HCT116 (cell line): Measurements from ENCODE around the gene ABLIM1. TPM values are rescaled to one million over a fixed set of nuclear protein-coding genes. Genes with fewer than 3 reads are reported as not detected.

ENCODE experiments used
- ATAC-seq: fragments of 200-7000 bp; cut with Tn5 transposase; 2 replicates; pipeline ENCODE4 v1.9.1; 2020; ENCODE audit warnings: mild to moderate bottlenecking, moderate library complexity
- BruUV-seq: library from RNA; stranded (reverse); fragments of 400-500 nt; replicated peaks from 2 replicates; lab custom pipeline; 2021; lab: Mats Ljungman, UMichigan
- CTCF ChIA-PET: fragments of 300-600 bp; sonication (Branson Sonifier 250); formaldehyde crosslinking; loops from one replicate; lab custom pipeline; 2021; ENCODE audit warnings: antibody characterized with exemption; lab: Charles Lee
- POLR2A ChIA-PET: fragments of 300-600, 350-600 bp; sonication (Branson Sonifier 250); formaldehyde crosslinking; loops from one replicate; lab custom pipeline; 2021; ENCODE audit warnings: antibody characterized with exemption; lab: Charles Lee
- RAD21 ChIA-PET, 2 experiments: fragments of 300-600 bp; sonication (Branson Sonifier 250); formaldehyde crosslinking; loops; one replicate each; lab custom pipeline; 2023; ENCODE audit warnings: low total read pairs in 2 of 2; ENCODE audit not compliant: uncharacterized antibody in 2 of 2, unreplicated experiment in 2 of 2, low non-redundant PET in 1 of 2; lab: Charles Lee
- DNase-seq: peaks from one replicate; pipeline ENCODE4 v3.0.0-alpha.2; 2010; ENCODE audit warnings: low read depth, low spot score
- H2AFZ ChIP-seq: fragments of 200-600 bp; shearing (Covaris generic), sonication (generic); 2 replicates; pipeline ENCODE4 v1.6.1; 2017; ENCODE audit warnings: low read depth, mixed run types, mixed read lengths, antibody characterized with exemption, low read length; ENCODE audit not compliant: poor library complexity, severe bottlenecking
- H3K27ac ChIP-seq: 2 replicates; pipeline ENCODE4 v1.5.1; 2012; ENCODE audit warnings: low read depth, low read length
- H3K27me3 ChIP-seq: fragments of 200-600 bp; sonication (generic); 2 replicates; pipeline ENCODE4 v1.6.1; 2016; ENCODE audit warnings: mixed run types, low read length, mixed read lengths; ENCODE audit not compliant: insufficient read depth
- H3K36me3 ChIP-seq, 2 experiments: fragments of 200-500 bp in 1 of 2; fragments of 200-600 bp in 1 of 2; sonication (Bioruptor generic) in 1 of 2; sonication (generic) in 1 of 2; 2 replicates each; pipeline versions ENCODE4 v1.5.1 to v1.6.1; 2014 to 2016; ENCODE audit warnings: low read length in 2 of 2, inconsistent platforms in 1 of 2, mixed read lengths in 1 of 2, mixed run types in 1 of 2; ENCODE audit not compliant: insufficient read depth in 2 of 2, control insufficient read depth in 1 of 2
- H3K4me1 ChIP-seq, 2 experiments: fragments of 200-600 bp in 1 of 2; sonication (generic) in 1 of 2; 2 replicates each; pipeline versions ENCODE4 v1.5.1 to v1.6.1; 2012 to 2017; ENCODE audit warnings: low read length in 2 of 2, inconsistent platforms in 1 of 2, mild to moderate bottlenecking in 1 of 2, mixed read lengths in 1 of 2, mixed run types in 1 of 2, moderate library complexity in 1 of 2; ENCODE audit not compliant: insufficient read depth in 2 of 2, control insufficient read depth in 1 of 2
- H3K4me2 ChIP-seq: fragments of 200-600 bp; sonication (generic); 2 replicates; pipeline ENCODE4 v1.6.1; 2017; ENCODE audit warnings: mixed run types, low read length, mixed read lengths
- H3K4me3 ChIP-seq, 2 experiments: fragments of 200-600 bp in 1 of 2; sonication (generic) in 1 of 2; replicated peaks in 1 of 2; 2 replicates each; pipeline ENCODE4 v1.5.1; 2011 to 2016; ENCODE audit warnings: low read length in 2 of 2, control low read depth in 1 of 2, low read depth in 1 of 2, mild to moderate bottlenecking in 1 of 2, mixed read lengths in 1 of 2, mixed run types in 1 of 2
- H3K79me2 ChIP-seq: fragments of 200-600 bp; sonication (generic); 2 replicates; pipeline ENCODE4 v1.6.1; 2017; ENCODE audit warnings: mild to moderate bottlenecking, mixed run types, low read length, moderate library complexity, mixed read lengths; ENCODE audit not compliant: insufficient read depth
- H3K9ac ChIP-seq: fragments of 200-600 bp; sonication (generic); 2 replicates; pipeline ENCODE4 v1.6.1; 2016; ENCODE audit warnings: low read length, mixed read lengths
- H3K9me2 ChIP-seq: fragments of 200-600 bp; sonication (generic), shearing (Covaris generic); 2 replicates; pipeline ENCODE4 v1.6.1; 2017; ENCODE audit warnings: mixed run types, mild to moderate bottlenecking, moderate library complexity; ENCODE audit not compliant: insufficient read depth
- H3K9me3 ChIP-seq, 2 experiments: fragments of 200-500 bp in 1 of 2; fragments of 200-600 bp in 1 of 2; sonication (Bioruptor generic) in 1 of 2; sonication (generic) in 1 of 2; 2 replicates each; pipeline ENCODE4 v1.6.1; 2014 to 2017; ENCODE audit warnings: low read length in 2 of 2, mixed read lengths in 2 of 2, inconsistent platforms in 1 of 2, low read depth in 1 of 2, mild to moderate bottlenecking in 1 of 2, mixed run types in 1 of 2, moderate library complexity in 1 of 2; ENCODE audit not compliant: control insufficient read depth in 1 of 2, insufficient read depth in 1 of 2
- H4K20me1 ChIP-seq: fragments of 200-600 bp; sonication (generic), shearing (Covaris generic); 2 replicates; pipeline ENCODE4 v1.6.1; 2017; ENCODE audit warnings: mixed run types, mild to moderate bottlenecking, moderate library complexity; ENCODE audit not compliant: insufficient read depth
- CEBPB ChIP-seq: IDR thresholded peaks from 2 replicates; pipeline ENCODE4 v1.6.1; 2012; ENCODE audit warnings: low read depth
- ELF1 ChIP-seq: IDR thresholded peaks from 2 replicates; pipeline ENCODE4 v1.6.1; 2012; ENCODE audit warnings: low read depth, borderline replicate concordance
- EZH2phosphoT487 ChIP-seq: fragments of 200-600 bp; IDR thresholded peaks from 2 replicates; pipeline ENCODE4 v1.6.1; 2018; ENCODE audit warnings: antibody characterized with exemption, borderline replicate concordance
- FOSL1 ChIP-seq: IDR thresholded peaks from 2 replicates; pipeline ENCODE4 v1.6.1; 2012; ENCODE audit warnings: low read depth
- JUND ChIP-seq: IDR thresholded peaks from 2 replicates; pipeline ENCODE4 v1.6.1; 2012
- POLR2A ChIP-seq: IDR thresholded peaks from 2 replicates; pipeline ENCODE4 v1.7.0; 2011; ENCODE audit warnings: borderline replicate concordance; ENCODE audit not compliant: insufficient read depth, insufficient read length; ENCODE audit errors: extremely low read depth
- POLR2AphosphoS5 ChIP-seq: IDR thresholded peaks from 2 replicates; pipeline ENCODE4 v1.6.1; 2011; ENCODE audit warnings: mild to moderate bottlenecking, low read depth, low read length, moderate library complexity
- SRF ChIP-seq: IDR thresholded peaks from 2 replicates; pipeline ENCODE4 v1.6.1; 2012; ENCODE audit warnings: low read depth
- TCF7L2 ChIP-seq: IDR thresholded peaks from 2 replicates; pipeline ENCODE4 v1.7.0; 2011; ENCODE audit warnings: borderline replicate concordance, inconsistent platforms; ENCODE audit not compliant: insufficient read depth, insufficient read length; ENCODE audit errors: extremely low read depth
- YY1 ChIP-seq: IDR thresholded peaks from 2 replicates; pipeline ENCODE4 v1.6.1; 2011; ENCODE audit warnings: low read length, low read depth, moderate library complexity, mild to moderate bottlenecking; ENCODE audit not compliant: insufficient replicate concordance; ENCODE audit errors: extremely low read depth
- ZFX ChIP-seq: fragments of 450-650 bp; IDR thresholded peaks from 2 replicates; pipeline ENCODE4 v1.6.1; 2017
- intact Hi-C: fragments of 100-400 bp; cut with micrococcal nuclease; formaldehyde crosslinking; loops from 2 replicates; pipeline ENCODE4 v1.10.0; 2022
- total RNA-seq: library from RNA; stranded (reverse); gene quantifications from one replicate; pipeline ENCODE4 v1.2.1, GENCODE V29; 2021; ENCODE audit not compliant: unreplicated experiment
- TF ChIP-seq, protein P1 (sequence below), 3 experiments: fragments of 200-600 bp in 1 of 3; sonication (generic) in 1 of 3; IDR thresholded peaks in 2 of 3; conservative IDR thresholded peaks in 1 of 3; 2 replicates each; pipeline ENCODE4 v1.5.1; 2012 to 2017; ENCODE audit warnings: low read depth in 2 of 3, low read length in 2 of 3, antibody characterized with exemption in 1 of 3, borderline replicate concordance in 1 of 3, control low read depth in 1 of 3, mild to moderate bottlenecking in 1 of 3, mixed read lengths in 1 of 3, mixed run types in 1 of 3, moderate library complexity in 1 of 3; ENCODE audit not compliant: insufficient read depth in 1 of 3
- TF ChIP-seq, protein P2 (sequence below): IDR thresholded peaks from 2 replicates; pipeline ENCODE4 v1.6.1; 2012
- TF ChIP-seq, protein P3 (sequence below): IDR thresholded peaks from 2 replicates; pipeline ENCODE4 v1.6.1; 2012

The ABLIM1 gene
- total RNA-seq, 1 experiment from 2014 or later, result 96.2 TPM

DNA sequence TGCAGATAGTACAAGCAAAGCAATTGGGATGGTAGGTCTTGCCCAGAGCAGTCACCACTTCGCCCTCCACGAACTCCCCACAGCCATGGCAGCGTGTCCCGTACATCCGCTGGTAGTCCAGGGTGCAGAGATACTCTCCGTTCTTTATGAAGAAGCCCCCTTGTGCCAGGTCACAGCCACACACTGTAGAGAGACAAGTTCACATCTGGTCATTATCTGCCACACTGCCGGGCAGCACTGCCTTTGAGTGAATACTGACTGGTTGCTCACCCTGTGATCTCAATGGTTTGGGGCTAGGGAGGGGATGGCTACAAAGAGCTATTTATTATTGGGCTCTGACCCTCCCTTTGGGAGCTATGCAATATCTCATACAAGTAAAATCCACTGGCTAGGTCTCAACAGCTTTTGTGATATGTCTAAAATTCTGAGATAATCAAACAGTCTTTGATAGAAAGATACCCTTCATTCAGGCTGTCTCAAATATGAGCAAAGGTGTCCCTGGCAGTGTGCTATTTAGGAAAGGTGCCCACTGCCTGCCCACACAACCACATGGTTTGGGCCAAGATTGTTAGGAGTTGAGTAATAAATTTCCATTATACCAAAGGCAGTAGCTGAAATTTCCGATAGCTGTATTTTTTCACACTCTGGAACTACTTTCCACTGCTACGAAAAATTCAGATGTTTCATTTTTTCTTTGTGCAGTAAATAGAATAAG, 82.5 kb downstream of the ABLIM1 start:
- Histone ChIP-seq H4K20me1 (no peaks in the 10 kb centered on the region), H3K27ac (no peak overlapping the region), H3K79me2 (no peaks in the 10 kb centered on the region), H3K9me3 (no peaks in the 10 kb centered on the region), H3K36me3 (no peaks in the 10 kb centered on the region), H3K27me3 (no peaks in the 10 kb centered on the region), H3K4me2 (no peak overlapping the region), H3K4me3 (no peak overlapping the region), H3K9me2 (no peaks in the 10 kb centered on the region), H2AFZ (no peak overlapping the region), H3K9ac (no peak overlapping the region), H3K4me1 (peaks cover 0 to 3% of the 10 kb centered on the region in 2 experiments; a peak in 2 of 4 replicates)
- RAD21 ChIA-PET, result no interaction called here
- intact Hi-C loops, result no loop called here
- DNase-seq (no peak), ATAC-seq (no peak)
- POLR2A ChIA-PET, result no interaction called here
- CTCF ChIA-PET, result no interaction called here
- TF ChIP-seq CEBPB, result no peak
- TF ChIP-seq JUND, result no peak
- no peak for TF ChIP-seq FOSL1
- no peak for TF ChIP-seq POLR2AphosphoS5
- no peak for TF ChIP-seq ZFX
- TF ChIP-seq, protein P1, sequence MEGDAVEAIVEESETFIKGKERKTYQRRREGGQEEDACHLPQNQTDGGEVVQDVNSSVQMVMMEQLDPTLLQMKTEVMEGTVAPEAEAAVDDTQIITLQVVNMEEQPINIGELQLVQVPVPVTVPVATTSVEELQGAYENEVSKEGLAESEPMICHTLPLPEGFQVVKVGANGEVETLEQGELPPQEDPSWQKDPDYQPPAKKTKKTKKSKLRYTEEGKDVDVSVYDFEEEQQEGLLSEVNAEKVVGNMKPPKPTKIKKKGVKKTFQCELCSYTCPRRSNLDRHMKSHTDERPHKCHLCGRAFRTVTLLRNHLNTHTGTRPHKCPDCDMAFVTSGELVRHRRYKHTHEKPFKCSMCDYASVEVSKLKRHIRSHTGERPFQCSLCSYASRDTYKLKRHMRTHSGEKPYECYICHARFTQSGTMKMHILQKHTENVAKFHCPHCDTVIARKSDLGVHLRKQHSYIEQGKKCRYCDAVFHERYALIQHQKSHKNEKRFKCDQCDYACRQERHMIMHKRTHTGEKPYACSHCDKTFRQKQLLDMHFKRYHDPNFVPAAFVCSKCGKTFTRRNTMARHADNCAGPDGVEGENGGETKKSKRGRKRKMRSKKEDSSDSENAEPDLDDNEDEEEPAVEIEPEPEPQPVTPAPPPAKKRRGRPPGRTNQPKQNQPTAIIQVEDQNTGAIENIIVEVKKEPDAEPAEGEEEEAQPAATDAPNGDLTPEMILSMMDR (IDR thresholded peaks at IDR 0.05 in 2 of 3, conservative IDR thresholded peaks at IDR 0.05 in 1 of 3; ENCODE audit: borderline replicate concordance in 1 of 3, insufficient read depth in 1 of 3, low read depth in 2 of 3, low read length in 2 of 3), result no peak
- BruUV-seq, result no TSS peak

DNA sequence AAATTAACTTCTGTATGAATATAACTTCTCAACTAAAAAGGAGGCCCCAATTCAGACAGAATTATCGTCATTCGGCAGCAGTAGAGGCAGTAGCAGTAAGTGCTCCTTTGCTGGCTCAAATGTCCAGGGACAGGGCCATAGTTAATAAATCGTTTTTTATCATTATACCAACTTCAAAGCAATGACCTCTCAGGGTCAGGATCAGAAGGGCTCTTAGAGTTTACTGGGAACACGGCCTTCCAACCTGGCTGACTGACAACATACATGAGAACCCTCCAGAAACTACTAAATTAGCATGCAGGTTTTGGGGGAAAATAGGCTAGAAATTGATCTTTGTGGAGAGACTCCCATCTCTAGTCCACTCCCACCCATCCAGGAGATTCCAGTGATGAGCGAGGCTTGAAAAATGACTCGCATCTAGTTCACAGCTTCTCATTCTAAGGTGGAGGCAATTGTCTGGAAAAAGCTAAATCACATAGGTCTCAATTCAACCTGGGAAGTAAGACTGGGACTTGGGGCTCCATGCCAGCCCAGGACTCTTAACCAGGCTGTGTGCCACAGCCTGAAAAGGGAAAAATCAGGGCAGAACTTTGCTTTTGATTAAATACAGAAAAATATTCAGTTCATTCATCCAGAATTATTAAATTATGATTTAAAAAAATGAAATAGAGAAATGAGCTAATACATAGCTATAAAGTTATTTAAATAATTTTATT, 84.6 kb downstream of the ABLIM1 start:
- Histone ChIP-seq H3K4me2 (no peak overlapping the region), H4K20me1 (no peaks in the 10 kb centered on the region), H3K27ac (no peak overlapping the region), H3K4me1 (peaks cover 0 to 3% of the 10 kb centered on the region in 2 experiments; a peak in 2 of 4 replicates), H3K9me2 (no peaks in the 10 kb centered on the region), H3K36me3 (no peaks in the 10 kb centered on the region), H3K79me2 (no peaks in the 10 kb centered on the region), H3K27me3 (no peaks in the 10 kb centered on the region), H2AFZ (no peak overlapping the region), H3K4me3 (no peak overlapping the region), H3K9me3 (no peaks in the 10 kb centered on the region), H3K9ac (no peak overlapping the region)
- no peak for TF ChIP-seq POLR2A
- TF ChIP-seq YY1, result no peak
- TF ChIP-seq EZH2phosphoT487, result no peak
- no peak for TF ChIP-seq ZFX
- no peak for TF ChIP-seq SRF
- TF ChIP-seq, protein P2, sequence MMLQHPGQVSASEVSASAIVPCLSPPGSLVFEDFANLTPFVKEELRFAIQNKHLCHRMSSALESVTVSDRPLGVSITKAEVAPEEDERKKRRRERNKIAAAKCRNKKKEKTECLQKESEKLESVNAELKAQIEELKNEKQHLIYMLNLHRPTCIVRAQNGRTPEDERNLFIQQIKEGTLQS, result no peak
- TF ChIP-seq ELF1, result no peak
- TF ChIP-seq, protein P3, sequence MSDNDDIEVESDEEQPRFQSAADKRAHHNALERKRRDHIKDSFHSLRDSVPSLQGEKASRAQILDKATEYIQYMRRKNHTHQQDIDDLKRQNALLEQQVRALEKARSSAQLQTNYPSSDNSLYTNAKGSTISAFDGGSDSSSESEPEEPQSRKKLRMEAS, result no peak
- no peak for TF ChIP-seq FOSL1
- TF ChIP-seq TCF7L2, result no peak
- DNase-seq (no peak), ATAC-seq (no peak)
- ChIA-PET RAD21 (no interaction called here), POLR2A (no interaction called here), CTCF (interaction anchor here (0.9 kb wide), 1 partner anchor 121 kb away, joined by 3 read pairs; no protein-coding TSS in a partner anchor)
- no TSS peak for BruUV-seq
- intact Hi-C loops, result no loop called here
